Peyer's patch (tissue), 4 donors: ENCODE results near the gene CTBP2.

Experiments
- CTCF ChIP-seq, 6 experiments: fragments of 450-650 bp in 4 of 6; fragments of 200-600 bp in 2 of 6; sonication (generic) in 1 of 6; IDR thresholded peaks; one replicate each; pipeline ENCODE4 v1.5.1; 2017 to 2019; ENCODE audit warnings: antibody characterized with exemption in 6 of 6, mild to moderate bottlenecking in 3 of 6, moderate library complexity in 1 of 6
- POLR2A ChIP-seq, 2 donors: fragments of 450-650 bp; IDR thresholded peaks; one replicate each; pipeline ENCODE4 v1.5.1; 2017; ENCODE audit warnings: antibody characterized with exemption in 2 of 2, mild to moderate bottlenecking in 2 of 2, moderate library complexity in 2 of 2

- no peak for TF ChIP-seq CTCF (IDR thresholded peaks at IDR 0.05)
- TF ChIP-seq POLR2A (IDR thresholded peaks at IDR 0.05) = no peak
Observed at GRCh38 chr10:125151170-125151552, 9.2 kb downstream of the CTBP2 start.
